HFFc6 (cell line): ENCODE results near the gene CDC45. TPM values are rescaled to one million over a fixed set of nuclear protein-coding genes. Genes with fewer than 3 reads are reported as not detected.

ENCODE experiments used
- DNase-seq: peaks from one replicate; pipeline ENCODE4 v3.0.0-alpha.2; 2018
- H3K27ac Mint-ChIP-seq: 2 replicates; pipeline ENCODE4 v1.8.0; 2020; ENCODE audit warnings: mild to moderate bottlenecking, mixed read lengths
- H3K27me3 Mint-ChIP-seq: 2 replicates; pipeline ENCODE4 v1.8.0; 2021; ENCODE audit warnings: mild to moderate bottlenecking, moderate library complexity, mixed read lengths; ENCODE audit not compliant: insufficient read depth
- H3K36me3 Mint-ChIP-seq: 2 replicates; pipeline ENCODE4 v1.8.0; 2021; ENCODE audit warnings: low read depth, mixed read lengths
- H3K4me1 Mint-ChIP-seq: 2 replicates; pipeline ENCODE4 v1.8.0; 2020; ENCODE audit warnings: low read depth, mixed read lengths
- H3K4me3 Mint-ChIP-seq: 2 replicates; pipeline ENCODE4 v1.8.0; 2020; ENCODE audit warnings: mild to moderate bottlenecking, moderate library complexity, mixed read lengths
- H3K9me3 Mint-ChIP-seq: 2 replicates; pipeline ENCODE4 v1.8.0; 2020; ENCODE audit warnings: mild to moderate bottlenecking, mixed read lengths
- total RNA-seq, 6 experiments: library from RNA; stranded (reverse); fragmentation: NEBNext Ultra II Directional; extraction: Animal tissue kit (Norgen Biotek cat#: 25700); gene quantifications; 2 replicates in 1 of 6; 3 replicates in 5 of 6; pipeline ENCODE4 v1.2.3, GENCODE V29; 2021
- TF ChIP-seq, protein P1 (sequence below): fragments of 200-600 bp; sonication (generic); IDR thresholded peaks from 2 replicates; pipeline ENCODE4 v1.5.0; 2021; ENCODE audit warnings: antibody characterized with exemption, mild to moderate bottlenecking

Gene CDC45
- total RNA-seq, 6 experiments from 2014 or later = 8.8 to 17.4 (median 16.2) TPM

DNA sequence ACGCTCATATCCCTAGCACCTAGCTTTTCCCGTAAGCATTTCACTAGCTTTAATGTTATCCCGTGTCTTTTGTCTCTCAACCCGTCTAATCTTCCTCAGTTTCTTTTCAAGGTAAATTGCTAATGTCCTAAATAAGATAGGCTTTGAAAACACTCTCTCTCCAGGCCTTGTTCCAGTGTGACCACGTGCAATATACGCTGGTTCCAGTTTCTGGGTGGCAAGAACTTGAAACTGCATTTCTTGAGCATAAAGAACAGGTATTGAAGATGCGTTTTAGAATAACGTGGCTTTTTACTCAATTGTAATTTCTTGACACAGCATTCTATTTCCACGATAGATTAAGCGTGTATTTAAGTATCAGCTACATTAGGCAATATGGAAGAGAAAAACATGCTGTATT lies 1.1 kb downstream of the CDC45 start:
- DNase-seq = no peak
- Mint-ChIP-seq H3K4me1 (peaks cover 63% of the 10 kb centered on the region), H3K27me3 (no peaks in the 10 kb centered on the region; the same call in 1 of the 2 replicates), H3K27ac (no peak overlapping the region), H3K9me3 (no peaks in the 10 kb centered on the region), H3K4me3 (peak overlapping the region; percentile 92), H3K36me3 (peaks cover 10% of the 10 kb centered on the region; the same call in 1 of the 2 replicates)
- TF ChIP-seq, protein P1, sequence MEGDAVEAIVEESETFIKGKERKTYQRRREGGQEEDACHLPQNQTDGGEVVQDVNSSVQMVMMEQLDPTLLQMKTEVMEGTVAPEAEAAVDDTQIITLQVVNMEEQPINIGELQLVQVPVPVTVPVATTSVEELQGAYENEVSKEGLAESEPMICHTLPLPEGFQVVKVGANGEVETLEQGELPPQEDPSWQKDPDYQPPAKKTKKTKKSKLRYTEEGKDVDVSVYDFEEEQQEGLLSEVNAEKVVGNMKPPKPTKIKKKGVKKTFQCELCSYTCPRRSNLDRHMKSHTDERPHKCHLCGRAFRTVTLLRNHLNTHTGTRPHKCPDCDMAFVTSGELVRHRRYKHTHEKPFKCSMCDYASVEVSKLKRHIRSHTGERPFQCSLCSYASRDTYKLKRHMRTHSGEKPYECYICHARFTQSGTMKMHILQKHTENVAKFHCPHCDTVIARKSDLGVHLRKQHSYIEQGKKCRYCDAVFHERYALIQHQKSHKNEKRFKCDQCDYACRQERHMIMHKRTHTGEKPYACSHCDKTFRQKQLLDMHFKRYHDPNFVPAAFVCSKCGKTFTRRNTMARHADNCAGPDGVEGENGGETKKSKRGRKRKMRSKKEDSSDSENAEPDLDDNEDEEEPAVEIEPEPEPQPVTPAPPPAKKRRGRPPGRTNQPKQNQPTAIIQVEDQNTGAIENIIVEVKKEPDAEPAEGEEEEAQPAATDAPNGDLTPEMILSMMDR = no peak

DNA sequence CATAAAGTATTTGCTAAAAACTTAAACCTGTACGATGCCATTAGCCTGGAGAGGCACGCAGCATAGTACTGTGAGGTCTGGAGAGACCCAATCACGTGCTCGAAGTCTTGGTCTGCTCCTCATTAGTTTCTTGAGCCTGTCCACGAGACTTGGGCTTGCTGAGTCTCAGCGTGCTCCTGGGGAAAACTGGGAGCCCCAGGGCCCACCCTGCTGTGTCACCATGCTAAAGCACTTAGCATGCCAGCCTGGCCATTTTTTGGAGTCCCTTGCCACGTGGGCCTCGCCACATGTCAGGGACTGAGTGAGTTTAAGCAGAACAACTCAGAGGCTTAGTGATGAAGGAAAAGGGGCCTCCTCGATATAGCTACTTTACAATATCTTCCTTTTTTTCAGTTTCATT lies 2.6 kb downstream of the CDC45 start:
- TF ChIP-seq, protein P1 = no peak
- peaks cover 10% of the 10 kb centered on the region; the same call in 1 of the 2 replicates for H3K36me3 Mint-ChIP-seq
- DNase-seq = no peak
- no peaks in the 10 kb centered on the region; the same call in 1 of the 2 replicates for H3K27me3 Mint-ChIP-seq
- no peaks in the 10 kb centered on the region for H3K9me3 Mint-ChIP-seq
- peak overlapping the region; percentile 84 for H3K27ac Mint-ChIP-seq
- H3K4me3 Mint-ChIP-seq = peak overlapping the region; percentile 70; the same call in 1 of the 2 replicates
- H3K4me1 Mint-ChIP-seq = peaks cover 53% of the 10 kb centered on the region

DNA sequence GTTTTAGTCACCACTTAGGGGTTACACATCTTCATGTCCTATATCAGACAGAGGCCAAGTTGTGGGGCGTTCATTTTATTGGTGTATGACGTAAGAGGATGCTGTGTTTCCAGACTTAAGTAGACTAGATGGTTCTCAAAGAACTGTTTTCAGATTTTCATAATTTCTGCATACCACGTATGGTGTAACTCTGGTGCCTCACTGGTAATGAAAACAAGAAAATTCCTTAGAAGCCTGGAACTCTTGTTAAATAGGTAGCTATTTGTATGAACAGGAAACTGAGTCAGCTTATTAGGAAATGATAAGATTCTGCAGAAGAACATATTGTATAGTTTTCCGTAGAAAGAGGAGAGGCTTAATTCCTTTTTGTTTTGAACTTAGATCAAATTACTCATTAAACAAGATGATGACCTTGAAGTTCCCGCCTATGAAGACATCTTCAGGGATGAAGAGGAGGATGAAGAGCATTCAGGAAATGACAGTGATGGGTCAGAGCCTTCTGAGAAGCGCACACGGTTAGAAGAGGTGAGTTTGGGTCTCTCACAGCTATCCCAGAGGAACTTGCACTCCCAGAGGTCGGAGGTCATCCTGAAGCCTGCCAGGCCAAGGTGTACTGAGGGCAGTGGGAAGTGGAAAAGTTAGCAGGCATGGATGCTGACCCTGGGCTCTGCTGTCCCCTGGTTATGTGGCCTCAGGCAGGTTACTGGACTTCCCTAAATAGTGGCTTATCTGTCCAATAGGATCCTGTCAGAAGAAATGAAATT lies 3.9 kb downstream of the CDC45 start:
- Mint-ChIP-seq H3K9me3 (no peaks in the 10 kb centered on the region), H3K4me3 (peak overlapping the region; percentile 70), H3K36me3 (peaks cover 10% of the 10 kb centered on the region; the same call in 1 of the 2 replicates), H3K27ac (peak overlapping the region; percentile 84), H3K27me3 (no peaks in the 10 kb centered on the region; the same call in 1 of the 2 replicates), H3K4me1 (peaks cover 43% of the 10 kb centered on the region)
- TF ChIP-seq, protein P1 = no peak
- DNase-seq = peak; percentile 91

DNA sequence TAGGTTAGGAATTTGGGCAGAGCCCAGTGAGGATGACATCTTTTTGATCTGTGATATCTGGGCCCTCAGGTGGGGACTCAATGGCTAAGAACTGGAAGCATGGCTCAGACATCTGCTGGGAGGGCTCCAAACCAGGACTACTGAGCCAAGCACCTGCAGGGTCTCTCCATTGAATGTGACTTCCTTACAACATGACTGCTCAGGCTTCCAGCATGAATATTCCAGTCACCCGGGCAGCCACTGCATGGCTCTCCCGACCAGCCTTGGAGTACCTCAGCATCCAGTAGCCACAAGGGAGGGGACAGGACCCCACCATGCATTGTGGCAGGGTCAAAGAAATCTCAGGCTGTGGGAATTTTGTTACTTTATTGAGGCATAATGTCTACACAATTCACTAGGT lies 8.6 kb downstream of the CDC45 start:
- TF ChIP-seq, protein P1 = no peak
- Mint-ChIP-seq H3K27me3 (0 out of 2 replicates have a peak, but pooled peaks cover 2% of the 10 kb centered on the region), H3K36me3 (peaks cover 10% of the 10 kb centered on the region; the same call in 1 of the 2 replicates), H3K27ac (no peak overlapping the region), H3K9me3 (no peaks in the 10 kb centered on the region), H3K4me3 (no peak overlapping the region), H3K4me1 (peaks cover 21% of the 10 kb centered on the region)
- no peak for DNase-seq

DNA sequence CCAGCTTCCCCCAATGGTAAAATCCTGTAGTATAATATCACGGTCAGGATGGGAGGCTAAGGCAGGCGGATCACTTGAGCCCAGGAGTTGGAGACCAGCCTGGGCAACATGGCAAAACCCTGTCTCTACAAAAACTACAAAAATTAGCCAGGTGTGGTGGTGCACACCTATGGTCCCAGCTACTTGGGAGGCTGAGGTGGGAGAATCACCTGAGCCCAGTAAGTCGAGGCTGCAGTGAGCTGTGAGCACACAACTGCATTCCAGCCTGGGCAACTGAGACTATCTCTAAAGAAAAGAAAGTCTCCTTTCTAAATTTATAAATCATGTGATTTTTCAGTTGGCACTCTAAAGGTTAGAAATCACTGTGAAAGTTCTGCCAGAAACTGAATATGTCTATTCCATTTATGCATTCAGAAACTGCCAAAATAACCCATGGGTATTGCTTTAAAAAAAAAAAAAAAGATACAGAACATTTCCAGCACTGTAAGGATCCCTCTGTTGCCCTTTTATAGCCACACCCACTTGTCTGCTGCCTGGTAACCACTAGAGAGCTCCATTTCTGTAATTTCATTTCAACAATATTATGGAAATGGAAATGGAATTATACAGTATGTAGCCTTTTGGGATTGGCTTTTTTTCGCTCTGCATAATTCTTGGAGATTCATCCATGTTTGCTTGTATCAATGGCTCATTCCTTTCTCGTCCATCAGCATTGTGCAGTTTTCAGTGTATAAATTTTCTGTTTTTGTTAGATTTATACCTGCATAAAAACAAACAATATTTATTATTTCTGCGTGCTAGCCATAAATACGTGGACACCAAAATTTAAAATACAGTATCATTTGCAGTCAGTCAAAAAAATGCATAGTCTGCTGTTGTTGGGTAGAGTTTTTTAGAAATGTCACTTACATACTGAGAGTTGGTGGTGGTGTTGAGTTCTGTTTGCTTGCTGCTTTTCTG lies 9.4 kb downstream of the CDC45 start:
- H3K36me3 Mint-ChIP-seq = peaks cover 6% of the 10 kb centered on the region; the same call in 1 of the 2 replicates
- no peaks in the 10 kb centered on the region for H3K9me3 Mint-ChIP-seq
- H3K4me1 Mint-ChIP-seq = peaks cover 12% of the 10 kb centered on the region
- DNase-seq = no peak
- H3K27ac Mint-ChIP-seq = no peak overlapping the region
- TF ChIP-seq, protein P1 = no peak
- H3K27me3 Mint-ChIP-seq = 0 out of 2 replicates have a peak, but pooled peaks cover 2% of the 10 kb centered on the region
- no peak overlapping the region for H3K4me3 Mint-ChIP-seq
